ENCODE data around the gene SMIM5. TPM values are rescaled to one million over a fixed set of nuclear protein-coding genes. Genes with fewer than 3 reads are reported as not detected.

SMIM5 gene
- total and polyA plus RNA-seq, 2 of the 13 experiments (the other 11 are each of a cell fraction or from before 2014, with no cell fraction given) = not detected

- TF ChIP-seq THAP7 (CRISPR knock-in tag; IDR thresholded peaks at IDR 0.05) (0 out of 2 replicates have a peak, but pooled peaks have one; percentile 24), ZNF431 (CRISPR knock-in tag; IDR thresholded peaks at IDR 0.05; ENCODE audit: borderline replicate concordance, low read depth) (no peak; the same call in 1 of the 2 replicates)
These were observed 12.8 kb downstream of the SMIM5 start (continued) for GRCh38 chr17:75645889-75646637.

DNA sequence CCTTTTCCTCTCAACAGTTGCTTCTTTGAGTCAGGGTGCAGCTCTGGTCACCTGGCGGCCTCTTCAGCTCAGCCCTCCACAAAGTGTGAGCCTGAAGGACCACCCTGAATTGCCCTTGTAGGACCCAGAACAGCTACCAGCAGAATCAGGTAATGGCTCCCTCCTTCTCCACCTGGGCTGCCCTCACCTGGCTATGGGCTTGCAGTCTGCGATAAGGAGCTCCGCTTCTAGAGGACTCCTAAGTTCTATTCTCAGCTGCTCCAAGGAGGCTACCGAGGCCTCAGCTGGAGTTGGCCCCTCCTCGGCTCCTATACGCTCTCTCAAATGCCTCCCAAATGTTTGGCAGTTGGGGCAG lies 13.4 kb downstream of the SMIM5 start:
- ChIA-PET POLR2A (interaction anchor here (0.7 to 3.4 kb wide), 25 partner anchors 8 to 229 kb away, joined by 3 to 28 read pairs (median 4); partner anchors contain the start of genes GALK1, ITGB4, RECQL5 and SAP30BP), CTCF (ENCODE audit: low intra/inter-chr PET ratio, low total read pairs) (interaction anchor here (2.1 kb wide), 1 partner anchor 13 kb away, joined by 6 read pairs; no protein-coding TSS in a partner anchor)
- Histone ChIP-seq H3K9ac (ENCODE audit: insufficient read depth, low read depth, low read length) (peak overlapping the region; percentile 80), H3K4me2 (ENCODE audit: low read depth, low read length) (peak overlapping the region; percentile 94), H3K4me3 (replicated peaks in 1 of 3; ENCODE audit: insufficient read depth in 1 of 3, low read depth in 2 of 3, low read length in 3 of 3) (peak overlapping the region; percentile 45 to 67 (median 48); a peak in 5 of 6 replicates), H3K4me1 (ENCODE audit: insufficient read depth, low read length) (peaks cover 25% of the 10 kb centered on the region), H4K20me1 (ENCODE audit: insufficient read depth, low read length) (no peaks in the 10 kb centered on the region), H3K27ac (ENCODE audit: extremely low read length, insufficient read depth, low read length) (peak overlapping the region; percentile 85), H3K27me3 (ENCODE audit: control insufficient read depth in 1 of 2, insufficient read depth in 2 of 2, low read length in 2 of 2) (no peaks in the 10 kb centered on the region), H3K9me3 (ENCODE audit: low read length) (no peaks in the 10 kb centered on the region), H3K79me2 (ENCODE audit: insufficient read depth, low read length) (peaks cover 6% of the 10 kb centered on the region), H2AFZ (ENCODE audit: low read length) (no peak overlapping the region), H3K36me3 (replicated peaks in 1 of 2; ENCODE audit: control insufficient read depth in 1 of 2, insufficient read depth in 2 of 2, low read length in 2 of 2) (peaks cover 15 to 28% of the 10 kb centered on the region in 2 experiments)
- DNase-seq (ENCODE audit: low spot score) = no peak
- BruUV-seq (replicated peaks) = TSS peak; percentile 92
- in situ Hi-C loops (cut with HindIII; ENCODE audit: extremely low pct_ligation_motif_present, low pct_unique_long_range_greater_than_20kb) (no loop called here), intact Hi-C loops (cut with micrococcal nuclease; ENCODE audit: unreplicated experiment) (loop anchor here (1.0 kb wide), 1 partner anchor 13 kb away; the partner anchor contains the start of gene SMIM5)
- FAIRE-seq = no peak
- WGBS (ENCODE audit: low lambda C conversion rate) = 74% methylated on average over 6 of the region's 6 CpGs
- ATAC-seq = no peak
- TF ChIP-seq POLR2AphosphoS2 (IDR thresholded peaks at IDR 0.05; ENCODE audit: low read depth, low read length) = no peak
- no peak for TF ChIP-seq SP2 (CRISPR knock-in tag; IDR thresholded peaks at IDR 0.05)
- no peak for TF ChIP-seq XBP1 (CRISPR knock-in tag; IDR thresholded peaks at IDR 0.05)
- TF ChIP-seq, protein P1, sequence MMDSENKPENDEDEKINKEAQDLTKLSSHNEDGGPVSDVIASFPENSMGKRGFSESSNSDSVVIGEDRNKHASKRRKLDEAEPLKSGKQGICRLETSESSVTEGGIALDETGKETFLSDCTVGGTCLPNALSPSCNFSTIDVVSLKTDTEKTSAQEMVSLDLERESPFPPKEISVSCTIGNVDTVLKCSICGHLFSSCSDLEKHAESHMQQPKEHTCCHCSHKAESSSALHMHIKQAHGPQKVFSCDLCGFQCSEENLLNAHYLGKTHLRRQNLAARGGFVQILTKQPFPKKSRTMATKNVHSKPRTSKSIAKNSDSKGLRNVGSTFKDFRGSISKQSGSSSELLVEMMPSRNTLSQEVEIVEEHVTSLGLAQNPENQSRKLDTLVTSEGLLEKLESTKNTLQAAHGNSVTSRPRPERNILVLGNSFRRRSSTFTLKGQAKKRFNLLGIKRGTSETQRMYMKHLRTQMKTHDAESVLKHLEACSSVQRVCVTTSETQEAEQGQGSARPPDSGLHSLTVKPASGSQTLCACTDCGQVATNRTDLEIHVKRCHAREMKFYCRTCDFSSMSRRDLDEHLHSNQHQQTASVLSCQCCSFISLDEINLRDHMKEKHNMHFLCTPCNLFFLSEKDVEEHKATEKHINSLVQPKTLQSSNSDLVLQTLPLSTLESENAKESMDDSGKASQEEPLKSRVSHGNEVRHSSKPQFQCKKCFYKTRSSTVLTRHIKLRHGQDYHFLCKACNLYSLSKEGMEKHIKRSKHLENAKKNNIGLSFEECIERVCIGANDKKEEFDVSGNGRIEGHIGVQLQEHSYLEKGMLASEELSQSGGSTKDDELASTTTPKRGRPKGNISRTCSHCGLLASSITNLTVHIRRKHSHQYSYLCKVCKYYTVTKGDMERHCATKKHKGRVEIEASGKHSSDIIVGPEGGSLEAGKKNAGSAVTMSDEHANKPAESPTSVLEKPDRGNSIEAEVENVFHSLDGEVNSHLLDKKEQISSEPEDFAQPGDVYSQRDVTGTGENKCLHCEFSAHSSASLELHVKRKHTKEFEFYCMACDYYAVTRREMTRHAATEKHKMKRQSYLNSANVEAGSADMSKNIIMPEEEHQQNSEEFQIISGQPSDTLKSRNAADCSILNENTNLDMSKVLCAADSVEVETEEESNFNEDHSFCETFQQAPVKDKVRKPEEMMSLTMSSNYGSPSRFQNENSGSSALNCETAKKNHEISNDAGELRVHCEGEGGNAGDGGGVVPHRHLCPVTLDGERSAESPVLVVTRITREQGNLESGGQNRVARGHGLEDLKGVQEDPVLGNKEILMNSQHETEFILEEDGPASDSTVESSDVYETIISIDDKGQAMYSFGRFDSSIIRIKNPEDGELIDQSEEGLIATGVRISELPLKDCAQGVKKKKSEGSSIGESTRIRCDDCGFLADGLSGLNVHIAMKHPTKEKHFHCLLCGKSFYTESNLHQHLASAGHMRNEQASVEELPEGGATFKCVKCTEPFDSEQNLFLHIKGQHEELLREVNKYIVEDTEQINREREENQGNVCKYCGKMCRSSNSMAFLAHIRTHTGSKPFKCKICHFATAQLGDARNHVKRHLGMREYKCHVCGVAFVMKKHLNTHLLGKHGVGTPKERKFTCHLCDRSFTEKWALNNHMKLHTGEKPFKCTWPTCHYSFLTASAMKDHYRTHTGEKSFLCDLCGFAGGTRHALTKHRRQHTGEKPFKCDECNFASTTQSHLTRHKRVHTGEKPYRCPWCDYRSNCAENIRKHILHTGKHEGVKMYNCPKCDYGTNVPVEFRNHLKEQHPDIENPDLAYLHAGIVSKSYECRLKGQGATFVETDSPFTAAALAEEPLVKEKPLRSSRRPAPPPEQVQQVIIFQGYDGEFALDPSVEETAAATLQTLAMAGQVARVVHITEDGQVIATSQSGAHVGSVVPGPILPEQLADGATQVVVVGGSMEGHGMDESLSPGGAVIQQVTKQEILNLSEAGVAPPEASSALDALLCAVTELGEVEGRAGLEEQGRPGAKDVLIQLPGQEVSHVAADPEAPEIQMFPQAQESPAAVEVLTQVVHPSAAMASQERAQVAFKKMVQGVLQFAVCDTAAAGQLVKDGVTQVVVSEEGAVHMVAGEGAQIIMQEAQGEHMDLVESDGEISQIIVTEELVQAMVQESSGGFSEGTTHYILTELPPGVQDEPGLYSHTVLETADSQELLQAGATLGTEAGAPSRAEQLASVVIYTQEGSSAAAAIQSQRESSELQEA (CRISPR knock-in tag; IDR thresholded peaks at IDR 0.05; ENCODE audit: not compliant biosample characterization) = peak; percentile 11
- TF ChIP-seq ZNF17 (CRISPR knock-in tag; IDR thresholded peaks at IDR 0.05) = no peak
- TF ChIP-seq EHMT2 (IDR thresholded peaks at IDR 0.05; ENCODE audit: borderline replicate concordance, low read depth, low read length) = no peak
- TF ChIP-seq E2F5 (CRISPR knock-in tag; conservative IDR thresholded peaks at IDR 0.05) = no peak
- TF ChIP-seq CEBPG (CRISPR knock-in tag; IDR thresholded peaks at IDR 0.05) = no peak

All from HepG2 (cell line).